Spleen (tissue), 7 donors: Measurements from ENCODE around the gene ALCAM.

Experiments used
- POLR2A ChIP-seq, 3 donors: fragments of 450-650 bp; IDR thresholded peaks; one replicate each; pipeline ENCODE4 v1.5.1; 2017; ENCODE audit warnings: antibody characterized with exemption in 3 of 3, mild to moderate bottlenecking in 1 of 3
- POLR2AphosphoS5 ChIP-seq, 3 donors: sonication (generic); formaldehyde crosslinking; IDR thresholded peaks; one replicate each; pipeline ENCODE4 v1.5.1; 2017; ENCODE audit warnings: antibody characterized with exemption in 3 of 3
- TF ChIP-seq, protein P1 (sequence below), 11 experiments: fragments of 200-600 bp in 7 of 11; fragments of 450-650 bp in 4 of 11; sonication (generic) in 4 of 11; IDR thresholded peaks in 8 of 11; conservative IDR thresholded peaks in 3 of 11; 1 replicate in 7 of 11; 2 replicates in 4 of 11; pipeline versions ENCODE4 v1.4.0 to v1.8.0; 2016 to 2021; ENCODE audit warnings: antibody characterized with exemption in 11 of 11, inconsistent platforms in 4 of 11, mild to moderate bottlenecking in 1 of 11
- donor health status: DM: no; HTN: no; CAD: no; lungs with moderate emphysema.
- donor health status: DM: no; HTN: no; CAD: no.
- donor health status: DM: no; HTN: no; CAD: no.

DNA sequence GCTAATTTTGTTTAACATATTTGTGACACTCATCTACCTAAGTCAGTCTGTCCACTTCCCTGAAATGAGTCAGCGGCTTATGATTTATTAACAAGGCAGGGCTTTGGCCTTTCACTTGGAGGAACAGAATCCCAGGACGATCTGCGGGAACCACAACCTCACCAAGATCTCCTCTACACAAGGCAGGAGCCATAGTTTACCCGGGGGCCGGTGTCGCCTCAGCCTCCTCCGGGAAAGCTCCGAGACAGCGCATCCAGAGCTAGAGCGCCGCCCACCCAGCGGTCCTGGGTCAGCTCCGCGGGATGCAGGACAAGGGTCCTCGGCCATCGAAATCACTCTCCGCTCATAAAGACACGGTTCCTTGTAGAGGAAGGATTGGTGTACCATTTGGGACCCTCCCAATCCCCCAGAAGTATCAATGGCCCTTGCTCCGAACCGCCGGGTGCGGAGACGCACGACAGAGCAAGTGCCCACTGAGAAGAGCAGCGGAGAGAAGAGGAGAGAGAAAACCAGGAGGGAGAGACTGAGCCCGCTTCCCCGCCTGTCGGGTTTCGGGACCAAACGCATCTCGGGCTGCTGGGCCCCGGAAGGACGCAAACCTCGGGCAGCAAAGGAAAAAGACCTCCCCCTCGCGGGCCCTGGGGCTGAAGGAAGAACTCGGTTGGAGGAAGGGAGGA is 13.1 kb upstream of the ALCAM start:
- TF ChIP-seq, protein P1, sequence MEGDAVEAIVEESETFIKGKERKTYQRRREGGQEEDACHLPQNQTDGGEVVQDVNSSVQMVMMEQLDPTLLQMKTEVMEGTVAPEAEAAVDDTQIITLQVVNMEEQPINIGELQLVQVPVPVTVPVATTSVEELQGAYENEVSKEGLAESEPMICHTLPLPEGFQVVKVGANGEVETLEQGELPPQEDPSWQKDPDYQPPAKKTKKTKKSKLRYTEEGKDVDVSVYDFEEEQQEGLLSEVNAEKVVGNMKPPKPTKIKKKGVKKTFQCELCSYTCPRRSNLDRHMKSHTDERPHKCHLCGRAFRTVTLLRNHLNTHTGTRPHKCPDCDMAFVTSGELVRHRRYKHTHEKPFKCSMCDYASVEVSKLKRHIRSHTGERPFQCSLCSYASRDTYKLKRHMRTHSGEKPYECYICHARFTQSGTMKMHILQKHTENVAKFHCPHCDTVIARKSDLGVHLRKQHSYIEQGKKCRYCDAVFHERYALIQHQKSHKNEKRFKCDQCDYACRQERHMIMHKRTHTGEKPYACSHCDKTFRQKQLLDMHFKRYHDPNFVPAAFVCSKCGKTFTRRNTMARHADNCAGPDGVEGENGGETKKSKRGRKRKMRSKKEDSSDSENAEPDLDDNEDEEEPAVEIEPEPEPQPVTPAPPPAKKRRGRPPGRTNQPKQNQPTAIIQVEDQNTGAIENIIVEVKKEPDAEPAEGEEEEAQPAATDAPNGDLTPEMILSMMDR (IDR thresholded peaks at IDR 0.05 in 8 of 11, conservative IDR thresholded peaks at IDR 0.05 in 3 of 11), result no peak
- TF ChIP-seq POLR2AphosphoS5 (IDR thresholded peaks at IDR 0.05), result no peak
- no peak for TF ChIP-seq POLR2A (IDR thresholded peaks at IDR 0.05)
